AG04449 (cell line): ENCODE results near the gene DSC1.

Experiments
- CTCF ChIA-PET: fragments of 350-600 bp; formaldehyde crosslinking; extraction: SDS; loops from one replicate; lab custom pipeline; 2021; ENCODE audit warnings: antibody characterized with exemption; lab: Yijun Ruan, JAX
- POLR2A ChIA-PET: fragments of 400-600, 350-600 bp; formaldehyde crosslinking; extraction: SDS; loops from one replicate; lab custom pipeline; 2020; ENCODE audit warnings: antibody characterized with exemption, inconsistent platforms; lab: Yijun Ruan, JAX
- DNase-seq: peaks from one replicate; pipeline ENCODE4 v3.0.0-alpha.2; 2010; ENCODE audit warnings: low read depth, low spot score
- H3K4me3 ChIP-seq: 2 replicates; pipeline ENCODE4 v1.5.1; 2011; ENCODE audit warnings: low read depth, mild to moderate bottlenecking, control low read depth, low read length
- TF ChIP-seq, protein P1 (sequence below): IDR thresholded peaks from one replicate; pipeline ENCODE4 v1.5.1; 2011; ENCODE audit warnings: mild to moderate bottlenecking, moderate library complexity, low read length, control low read depth, inconsistent platforms; ENCODE audit not compliant: insufficient read depth; ENCODE audit errors: missing control alignments

The DSC1 gene

GRCh38 chr18:31205273-31205672, 42.6 kb upstream of the DSC1 start:
- POLR2A ChIA-PET = no interaction called here
- no peak overlapping the region for H3K4me3 ChIP-seq
- DNase-seq = no peak
- TF ChIP-seq, protein P1, sequence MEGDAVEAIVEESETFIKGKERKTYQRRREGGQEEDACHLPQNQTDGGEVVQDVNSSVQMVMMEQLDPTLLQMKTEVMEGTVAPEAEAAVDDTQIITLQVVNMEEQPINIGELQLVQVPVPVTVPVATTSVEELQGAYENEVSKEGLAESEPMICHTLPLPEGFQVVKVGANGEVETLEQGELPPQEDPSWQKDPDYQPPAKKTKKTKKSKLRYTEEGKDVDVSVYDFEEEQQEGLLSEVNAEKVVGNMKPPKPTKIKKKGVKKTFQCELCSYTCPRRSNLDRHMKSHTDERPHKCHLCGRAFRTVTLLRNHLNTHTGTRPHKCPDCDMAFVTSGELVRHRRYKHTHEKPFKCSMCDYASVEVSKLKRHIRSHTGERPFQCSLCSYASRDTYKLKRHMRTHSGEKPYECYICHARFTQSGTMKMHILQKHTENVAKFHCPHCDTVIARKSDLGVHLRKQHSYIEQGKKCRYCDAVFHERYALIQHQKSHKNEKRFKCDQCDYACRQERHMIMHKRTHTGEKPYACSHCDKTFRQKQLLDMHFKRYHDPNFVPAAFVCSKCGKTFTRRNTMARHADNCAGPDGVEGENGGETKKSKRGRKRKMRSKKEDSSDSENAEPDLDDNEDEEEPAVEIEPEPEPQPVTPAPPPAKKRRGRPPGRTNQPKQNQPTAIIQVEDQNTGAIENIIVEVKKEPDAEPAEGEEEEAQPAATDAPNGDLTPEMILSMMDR = no peak
- CTCF ChIA-PET = no interaction called here

DNA sequence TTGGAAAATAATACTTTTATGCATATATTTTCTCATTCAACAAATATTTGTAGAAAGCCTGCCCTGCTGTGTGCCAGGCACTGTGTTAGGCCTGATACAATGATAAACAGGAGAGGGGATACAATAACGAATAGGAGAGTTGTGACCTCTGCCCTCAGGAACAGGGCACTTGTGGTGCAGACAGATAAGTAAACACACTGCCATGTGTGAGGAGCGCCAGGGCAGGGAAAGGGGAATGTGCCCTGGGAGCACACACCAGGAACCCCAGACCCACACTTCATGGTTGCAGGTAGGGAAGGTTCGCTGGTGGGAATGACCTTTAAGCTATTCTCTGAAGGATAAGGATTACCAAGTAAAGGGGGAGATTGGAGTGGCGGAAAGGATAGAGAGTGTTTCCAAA, 42.2 kb upstream of the DSC1 start:
- POLR2A ChIA-PET = no interaction called here
- TF ChIP-seq, protein P1 = no peak
- H3K4me3 ChIP-seq = no peak overlapping the region
- CTCF ChIA-PET = no interaction called here
- DNase-seq = no peak

DNA sequence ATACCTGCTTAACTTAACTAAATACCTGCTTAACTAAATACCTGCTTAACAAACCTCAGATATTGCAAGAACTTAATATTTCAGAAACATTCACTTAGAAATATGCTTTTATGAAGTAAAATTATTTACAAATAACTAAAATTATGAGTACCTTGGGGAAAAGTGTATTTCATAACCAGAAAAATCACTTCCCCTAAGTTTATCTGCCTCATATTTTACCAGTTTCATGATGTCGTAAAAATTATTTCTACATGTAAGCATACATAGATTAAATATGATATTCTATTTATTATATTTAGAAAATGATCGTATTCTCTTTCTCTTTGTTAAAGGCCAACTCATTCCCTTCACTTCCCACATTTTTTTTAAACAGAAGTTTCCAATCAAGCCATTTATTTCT, 41.5 kb upstream of the DSC1 start:
- POLR2A ChIA-PET = no interaction called here
- DNase-seq = no peak
- H3K4me3 ChIP-seq = no peak overlapping the region
- TF ChIP-seq, protein P1 = no peak
- CTCF ChIA-PET = no interaction called here

GRCh38 chr18:31203794-31204148, 41.1 kb upstream of the DSC1 start:
- CTCF ChIA-PET = no interaction called here
- no peak for DNase-seq
- POLR2A ChIA-PET = no interaction called here
- TF ChIP-seq, protein P1 = no peak
- H3K4me3 ChIP-seq = no peak overlapping the region

GRCh38 chr18:31203096-31203793, 40.6 kb upstream of the DSC1 start:
- no peak overlapping the region for H3K4me3 ChIP-seq
- POLR2A ChIA-PET = no interaction called here
- CTCF ChIA-PET = no interaction called here
- TF ChIP-seq, protein P1 = no peak
- no peak for DNase-seq

GRCh38 chr18:31199190-31199769, 36.6 kb upstream of the DSC1 start:
- DNase-seq = no peak

More at GRCh38 chr18:31199190-31199769, 36.6 kb upstream of the DSC1 start:
- TF ChIP-seq, protein P1 = no peak
- H3K4me3 ChIP-seq = no peak overlapping the region
- ChIA-PET POLR2A (no interaction called here), CTCF (no interaction called here)
